SK-N-SH (cell line): Measurements from ENCODE around the gene BAIAP2. TPM values are rescaled to one million over a fixed set of nuclear protein-coding genes. Genes with fewer than 3 reads are reported as not detected.

Source experiments
- CTCF ChIA-PET: fragments of 300-600, 350-600 bp; formaldehyde crosslinking; extraction: SDS; loops from one replicate; lab custom pipeline; 2021; lab: Yijun Ruan, JAX
- POLR2A ChIA-PET: fragments of 350-600 bp; sonication (Branson Sonifier 250); formaldehyde crosslinking; extraction: SDS; loops from one replicate; lab custom pipeline; 2020; ENCODE audit warnings: antibody characterized with exemption, inconsistent platforms; lab: Yijun Ruan, JAX
- DNase-seq: peaks from one replicate; pipeline ENCODE4 v3.0.0; 2012
- H2AFZ ChIP-seq: fragments of 200-600 bp; sonication (generic); 2 replicates; pipeline ENCODE4 v1.8.1; 2016; ENCODE audit warnings: antibody characterized with exemption, mild to moderate bottlenecking, low read depth
- H3F3A ChIP-seq: fragments of 200-600 bp; sonication (generic); replicated peaks from 2 replicates; pipeline ENCODE3; 2016; ENCODE audit warnings: antibody characterized with exemption, mild to moderate bottlenecking; ENCODE audit not compliant: insufficient read depth
- H3K27ac ChIP-seq, 2 experiments: fragments of 200-500 bp in 1 of 2; fragments of 200-600 bp in 1 of 2; sonication (Bioruptor generic) in 1 of 2; sonication (generic), shearing (Covaris generic) in 1 of 2; 2 replicates each; pipeline versions ENCODE4 v1.5.1 to v1.6.1; 2014 to 2016; ENCODE audit warnings: low read depth in 2 of 2, inconsistent platforms in 1 of 2, low read length in 1 of 2, mild to moderate bottlenecking in 1 of 2, mixed read lengths in 1 of 2
- H3K27me3 ChIP-seq: fragments of 200-600 bp; sonication (generic), shearing (Covaris generic); 2 replicates; pipeline ENCODE4 v1.6.1; 2016; ENCODE audit warnings: mixed run types; ENCODE audit not compliant: insufficient read depth
- H3K36me3 ChIP-seq, 2 experiments: fragments of 200-500 bp in 1 of 2; fragments of 200-600 bp in 1 of 2; sonication (Bioruptor generic) in 1 of 2; sonication (generic) in 1 of 2; replicated peaks in 1 of 2; 2 replicates each; pipeline versions ENCODE3 to v1.5.1; 2014 to 2016; ENCODE audit warnings: low read length in 1 of 2, mild to moderate bottlenecking in 1 of 2; ENCODE audit not compliant: insufficient read depth in 2 of 2, control insufficient read depth in 1 of 2
- H3K4me1 ChIP-seq, 2 experiments: fragments of 200-500 bp in 1 of 2; fragments of 200-600 bp in 1 of 2; sonication (Bioruptor generic) in 1 of 2; sonication (generic), shearing (Covaris generic) in 1 of 2; 2 replicates each; pipeline versions ENCODE4 v1.5.1 to v1.6.1; 2014 to 2016; ENCODE audit warnings: low read depth in 1 of 2, low read length in 1 of 2, mixed run types in 1 of 2; ENCODE audit not compliant: insufficient read depth in 2 of 2, control insufficient read depth in 1 of 2
- H3K4me2 ChIP-seq: fragments of 200-600 bp; sonication (generic), shearing (Covaris generic); 2 replicates; pipeline ENCODE4 v1.6.1; 2017; ENCODE audit warnings: mixed run types
- H3K4me3 ChIP-seq, 2 experiments: fragments of 200-500 bp in 1 of 2; fragments of 200-600 bp in 1 of 2; sonication (Bioruptor generic) in 1 of 2; sonication (generic), shearing (Covaris generic) in 1 of 2; 2 replicates each; pipeline versions ENCODE4 v1.5.1 to v1.8.1; 2014 to 2016; ENCODE audit warnings: low read depth in 2 of 2, inconsistent platforms in 1 of 2, low read length in 1 of 2, mild to moderate bottlenecking in 1 of 2, mixed read lengths in 1 of 2, moderate library complexity in 1 of 2
- H3K79me2 ChIP-seq: fragments of 200-600 bp; sonication (generic); 2 replicates; pipeline ENCODE4 v1.8.1; 2017; ENCODE audit warnings: mild to moderate bottlenecking; ENCODE audit not compliant: insufficient read depth
- H3K9ac ChIP-seq: fragments of 200-600 bp; sonication (generic); 2 replicates; pipeline ENCODE4 v1.6.1; 2017; ENCODE audit warnings: mixed run types
- H3K9me2 ChIP-seq: fragments of 200-600 bp; sonication (generic); 2 replicates; pipeline ENCODE4 v1.6.1; 2017; ENCODE audit warnings: mixed run types
- H3K9me3 ChIP-seq: fragments of 200-600 bp; sonication (generic); 2 replicates; pipeline ENCODE4 v1.6.1; 2017; ENCODE audit warnings: mixed run types, mild to moderate bottlenecking, moderate library complexity
- H4K20me1 ChIP-seq: fragments of 200-600 bp; sonication (generic); 2 replicates; pipeline ENCODE4 v1.6.1; 2017; ENCODE audit warnings: mild to moderate bottlenecking, mixed run types; ENCODE audit not compliant: insufficient read depth
- CTCF ChIP-seq: fragments of 200-600 bp; sonication (generic); IDR thresholded peaks from 2 replicates; pipeline ENCODE4 v1.6.1; 2017; ENCODE audit warnings: antibody characterized with exemption, mild to moderate bottlenecking, moderate library complexity
- ELF1 ChIP-seq: IDR thresholded peaks from 2 replicates; pipeline ENCODE4 v1.4.0; 2012
- EP300 ChIP-seq, 2 experiments: IDR thresholded peaks; 2 replicates each; pipeline versions ENCODE4 v1.4.0 to v1.6.1; 2012; ENCODE audit warnings: borderline replicate concordance in 1 of 2, low read depth in 1 of 2, low read length in 1 of 2
- EZH2phosphoT487 ChIP-seq: fragments of 200-600 bp; sonication (generic); IDR thresholded peaks from 2 replicates; pipeline ENCODE4 v1.6.1; 2017; ENCODE audit warnings: low read depth, mixed run types, mild to moderate bottlenecking, antibody characterized with exemption, moderate library complexity, borderline replicate concordance
- FOSL2 ChIP-seq: IDR thresholded peaks from 2 replicates; pipeline ENCODE4 v1.4.0; 2012; ENCODE audit warnings: low read depth, mild to moderate bottlenecking, moderate library complexity, borderline replicate concordance
- FOXM1 ChIP-seq: IDR thresholded peaks from 2 replicates; pipeline ENCODE4 v1.4.0; 2012; ENCODE audit warnings: low read depth, mild to moderate bottlenecking
- GABPA ChIP-seq: IDR thresholded peaks from 2 replicates; pipeline ENCODE4 v1.4.0; 2012; ENCODE audit warnings: low read depth, mild to moderate bottlenecking
- JUND ChIP-seq: IDR thresholded peaks from 2 replicates; pipeline ENCODE4 v1.4.0; 2012
- NFIC ChIP-seq: IDR thresholded peaks from 2 replicates; pipeline ENCODE4 v1.4.0; 2012; ENCODE audit warnings: borderline replicate concordance
- POLR2AphosphoS5 ChIP-seq: IDR thresholded peaks from 2 replicates; pipeline ENCODE4 v1.6.1; 2012; ENCODE audit warnings: low read depth, low read length
- REST ChIP-seq: IDR thresholded peaks from 2 replicates; pipeline ENCODE4 v1.6.1; 2012; ENCODE audit warnings: mild to moderate bottlenecking, low read depth, low read length, moderate library complexity
- RFX5 ChIP-seq: IDR thresholded peaks from 2 replicates; pipeline ENCODE4 v1.6.1; 2012; ENCODE audit warnings: mild to moderate bottlenecking, improper control_type of control experiment, low read length
- TAF1 ChIP-seq: IDR thresholded peaks from 2 replicates; pipeline ENCODE4 v1.6.1; 2012; ENCODE audit warnings: low read depth, mild to moderate bottlenecking, low read length, moderate library complexity, borderline replicate concordance
- WGBS: methylation state at CpG from one replicate; pipeline ENCODE4 v1.1.6; 2017; ENCODE audit warnings: low lambda C conversion rate; 5-methylcytosine and 5-hydroxymethylcytosine counted together
- polyA plus RNA-seq, 3 experiments: library from polyadenylated mRNA; depleted of rRNA; stranded (reverse); fragments of >200 nt; gene quantifications; 2 replicates each; pipeline ENCODE4 v1.2.3, GENCODE V29; 2012

The BAIAP2 gene
- polyA plus RNA-seq, 1 of the 3 experiments (the other 2 are of a cell fraction) = 19.8 TPM

GRCh38 chr17:81143717-81144422, 108.9 kb downstream of the BAIAP2 start:
- Histone ChIP-seq H3K79me2 (no peaks in the 10 kb centered on the region), H3F3A (peaks cover 2% of the 10 kb centered on the region), H3K4me2 (no peak overlapping the region), H3K4me3 (no peak overlapping the region), H3K27me3 (no peaks in the 10 kb centered on the region), H3K9ac (no peak overlapping the region), H3K9me3 (no peaks in the 10 kb centered on the region), H2AFZ (no peak overlapping the region), H3K4me1 (peaks cover 0 to 3% of the 10 kb centered on the region in 2 experiments; a peak in 1 of 4 replicates), H3K36me3 (no peaks in the 10 kb centered on the region), H3K9me2 (no peaks in the 10 kb centered on the region), H3K27ac (no peak overlapping the region), H4K20me1 (no peaks in the 10 kb centered on the region)
- DNase-seq = no peak
- CTCF ChIA-PET = interaction anchor here (0.8 to 8.8 kb wide), 23 partner anchors 10 to 392 kb away, joined by 3 to 147 read pairs (median 11); partner anchors contain the start of genes AATK, NDUFAF8, PVALEF and TEPSIN
- 71% methylated on average over 9 of the region's 17 CpGs for WGBS
- TF ChIP-seq TAF1 (no peak), CTCF (no peak), NFIC (no peak), ELF1 (no peak), FOSL2 (no peak), GABPA (no peak), FOXM1 (no peak), EP300 (IDR thresholded peaks at IDR 0.05; ENCODE audit: borderline replicate concordance in 1 of 2, low read depth in 1 of 2, low read length in 1 of 2) (no peak), EZH2phosphoT487 (no peak), JUND (no peak), REST (no peak), POLR2AphosphoS5 (no peak), RFX5 (no peak)
- POLR2A ChIA-PET = no interaction called here
